Activated T-helper 17 cell treated with anti-CD3 and anti-CD28 coated beads, Interleukin-2, amount 50 U/mL, for 72 hours (primary cell): ENCODE measurements around the gene PDSS1. TPM values are rescaled to one million over a fixed set of nuclear protein-coding genes. Genes with fewer than 3 reads are reported as not detected.

ENCODE experiments used
- ATAC-seq: fragments of 150-1000 bp; cut with Tn5 transposase; replicated peaks from 2 replicates; pipeline ENCODE4 v1.10.0; 2021; ENCODE audit warnings: mild to moderate bottlenecking, moderate library complexity
- H3K27ac Mint-ChIP-seq: one replicate; pipeline ENCODE4 v1.8.0; 2022; ENCODE audit warnings: mixed read lengths
- H3K27me3 Mint-ChIP-seq: one replicate; pipeline ENCODE4 v1.8.0; 2022; ENCODE audit warnings: mixed read lengths
- H3K36me3 Mint-ChIP-seq: one replicate; pipeline ENCODE4 v1.8.0; 2022; ENCODE audit warnings: low read depth, mild to moderate bottlenecking, mixed read lengths
- H3K4me1 Mint-ChIP-seq: one replicate; pipeline ENCODE4 v1.8.0; 2022; ENCODE audit warnings: mixed read lengths
- H3K4me3 Mint-ChIP-seq: one replicate; pipeline ENCODE4 v1.8.0; 2022; ENCODE audit warnings: mild to moderate bottlenecking, mixed read lengths
- H3K9me3 Mint-ChIP-seq: one replicate; pipeline ENCODE4 v1.8.0; 2022; ENCODE audit warnings: mixed read lengths
- total RNA-seq, 2 donors: library from RNA; stranded (reverse); gene quantifications; one replicate each; pipeline ENCODE4 v1.2.3, GENCODE V29; 2022

The PDSS1 gene
- total RNA-seq, 2 donors from 2014 or later: 10.9 to 32.1 TPM

DNA sequence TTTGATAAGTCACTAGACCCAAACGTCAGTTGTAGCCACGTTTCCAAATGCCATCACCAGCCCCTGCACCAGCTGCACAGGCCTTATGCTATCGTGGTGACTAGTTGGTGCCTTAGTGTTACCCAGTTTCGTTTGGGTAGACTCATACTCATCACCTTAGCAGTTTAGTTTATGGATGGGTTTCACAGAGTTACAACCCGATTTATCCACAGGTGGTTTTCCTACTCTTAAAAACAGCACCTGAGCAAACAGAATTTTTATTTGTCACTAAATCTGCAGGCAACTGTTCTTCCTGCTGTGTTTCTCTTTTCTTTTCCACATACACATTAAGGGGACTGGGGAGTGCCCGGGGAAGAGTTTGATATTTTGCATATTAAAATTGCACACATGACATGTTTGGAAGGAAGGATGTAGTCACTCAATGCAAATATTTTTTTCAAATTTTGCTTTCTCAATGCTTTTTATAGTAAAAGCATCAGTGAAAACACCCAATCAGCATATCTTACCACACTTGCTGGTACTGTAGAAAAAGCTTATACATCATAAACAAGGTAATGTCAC, 41.6 kb downstream of the PDSS1 start:
- Mint-ChIP-seq H3K4me1 (peaks cover 41% of the 10 kb centered on the region), H3K9me3 (no peaks in the 10 kb centered on the region), H3K27ac (peak overlapping the region; percentile 97), H3K36me3 (peaks cover 98% of the 10 kb centered on the region), H3K4me3 (peak overlapping the region; percentile 75), H3K27me3 (no peaks in the 10 kb centered on the region)
- peak; percentile 72 for ATAC-seq

DNA sequence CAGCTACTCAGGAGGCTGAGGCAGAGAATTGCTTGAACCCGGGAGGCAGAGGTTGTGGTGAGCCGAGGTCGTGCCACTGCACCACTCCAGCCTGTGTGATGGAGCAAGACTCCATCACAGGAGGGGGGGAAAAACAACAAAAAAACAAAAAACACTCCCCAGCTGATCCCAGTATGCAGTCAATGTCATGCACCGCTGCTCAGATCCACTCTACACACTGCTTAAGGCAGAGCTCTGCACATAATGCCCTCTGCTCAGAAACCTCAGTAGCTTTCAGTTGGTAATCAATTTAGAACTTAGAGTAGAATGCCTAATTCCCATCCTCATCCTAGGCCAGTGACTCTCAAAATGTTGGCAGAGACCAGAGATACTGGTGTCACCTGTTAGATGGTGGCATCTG, 43.9 kb downstream of the PDSS1 start:
- ATAC-seq: no peak
- H3K36me3 Mint-ChIP-seq: peaks cover 98% of the 10 kb centered on the region
- H3K9me3 Mint-ChIP-seq: no peaks in the 10 kb centered on the region
- peak overlapping the region; percentile 75 for H3K4me3 Mint-ChIP-seq
- H3K27me3 Mint-ChIP-seq: no peaks in the 10 kb centered on the region
- peaks cover 36% of the 10 kb centered on the region for H3K4me1 Mint-ChIP-seq
- peak overlapping the region; percentile 97 for H3K27ac Mint-ChIP-seq

- H3K27ac Mint-ChIP-seq: peak overlapping the region; percentile 97
- H3K27me3 Mint-ChIP-seq: no peaks in the 10 kb centered on the region
- H3K4me3 Mint-ChIP-seq: peak overlapping the region; percentile 17
- peaks cover 97% of the 10 kb centered on the region for H3K36me3 Mint-ChIP-seq
- ATAC-seq: no peak
- H3K4me1 Mint-ChIP-seq: peaks cover 31% of the 10 kb centered on the region
- H3K9me3 Mint-ChIP-seq: no peaks in the 10 kb centered on the region
Observed at GRCh38 chr10:26743091-26743490, 45.6 kb downstream of the PDSS1 start.

DNA sequence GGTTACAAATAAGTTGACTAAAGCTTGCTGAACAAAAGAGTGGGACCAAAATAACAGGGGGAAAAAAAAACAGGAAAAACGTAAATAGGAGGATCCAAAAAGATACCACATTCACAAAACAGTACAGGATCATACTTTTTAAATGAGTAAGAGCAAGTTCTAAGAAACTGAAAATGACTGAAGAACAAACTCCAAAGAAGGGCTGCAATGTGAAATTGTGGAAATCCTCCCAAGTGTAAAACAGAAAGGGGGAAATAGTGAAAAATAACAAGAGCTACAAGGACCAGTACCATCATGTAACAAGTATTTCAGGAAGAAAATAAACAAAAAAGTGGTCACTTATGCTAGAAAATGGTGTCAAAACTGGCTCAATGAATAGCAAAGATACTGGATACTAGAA, 46.3 kb downstream of the PDSS1 start:
- no peak for ATAC-seq
- Mint-ChIP-seq H3K27ac (peak overlapping the region; percentile 97), H3K4me3 (peak overlapping the region; percentile 17), H3K36me3 (peaks cover 97% of the 10 kb centered on the region), H3K27me3 (no peaks in the 10 kb centered on the region), H3K9me3 (no peaks in the 10 kb centered on the region), H3K4me1 (peaks cover 27% of the 10 kb centered on the region)

DNA sequence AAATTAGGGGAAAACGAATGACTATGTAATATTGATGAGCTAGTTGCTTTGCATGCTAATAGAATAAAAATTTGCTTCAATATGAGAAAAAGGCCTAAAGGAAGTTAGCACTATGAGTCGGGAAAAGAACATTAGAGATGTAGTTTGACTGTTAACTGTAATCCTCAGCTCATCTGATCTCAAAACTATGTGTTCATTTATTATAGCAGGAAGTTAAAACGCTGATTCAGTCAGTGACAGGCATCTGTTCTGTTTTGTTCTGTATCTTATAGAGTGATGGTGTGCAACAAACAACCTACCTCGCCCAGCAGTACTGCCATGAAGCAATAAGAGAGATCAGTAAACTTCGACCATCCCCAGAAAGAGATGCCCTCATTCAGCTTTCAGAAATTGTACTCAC, 48.6 kb downstream of the PDSS1 start:
- peak; percentile 42 for ATAC-seq
- Mint-ChIP-seq H3K4me1 (peaks cover 10% of the 10 kb centered on the region), H3K27ac (peak overlapping the region; percentile 18), H3K36me3 (peaks cover 95% of the 10 kb centered on the region), H3K4me3 (no peak overlapping the region), H3K9me3 (no peaks in the 10 kb centered on the region), H3K27me3 (no peaks in the 10 kb centered on the region)

- no peak overlapping the region for H3K4me3 Mint-ChIP-seq
- no peak for ATAC-seq
- peaks cover 5% of the 10 kb centered on the region for H3K4me1 Mint-ChIP-seq
- H3K27ac Mint-ChIP-seq: peak overlapping the region; percentile 28
- peaks cover 76% of the 10 kb centered on the region for H3K36me3 Mint-ChIP-seq
- H3K9me3 Mint-ChIP-seq: no peaks in the 10 kb centered on the region
- no peaks in the 10 kb centered on the region for H3K27me3 Mint-ChIP-seq
Observed at GRCh38 chr10:26755443-26755903, 58.0 kb downstream of the PDSS1 start.

GRCh38 chr10:26759008-26759407, 61.5 kb downstream of the PDSS1 start:
- ATAC-seq: no peak

GRCh38 chr10:26765549-26765948, 68.0 kb downstream of the PDSS1 start:
- H3K4me1 Mint-ChIP-seq: no peaks in the 10 kb centered on the region
- H3K9me3 Mint-ChIP-seq: no peaks in the 10 kb centered on the region
- peak overlapping the region; percentile 34 for H3K27ac Mint-ChIP-seq
- no peaks in the 10 kb centered on the region for H3K27me3 Mint-ChIP-seq
- peaks cover 84% of the 10 kb centered on the region for H3K36me3 Mint-ChIP-seq
- ATAC-seq: no peak
- H3K4me3 Mint-ChIP-seq: no peak overlapping the region

More at GRCh38 chr10:26759008-26759407, 61.5 kb downstream of the PDSS1 start:
- Mint-ChIP-seq H3K27me3 (no peaks in the 10 kb centered on the region), H3K36me3 (peaks cover 66% of the 10 kb centered on the region), H3K4me3 (no peak overlapping the region), H3K27ac (no peak overlapping the region), H3K4me1 (peaks cover 5% of the 10 kb centered on the region), H3K9me3 (no peaks in the 10 kb centered on the region)

DNA sequence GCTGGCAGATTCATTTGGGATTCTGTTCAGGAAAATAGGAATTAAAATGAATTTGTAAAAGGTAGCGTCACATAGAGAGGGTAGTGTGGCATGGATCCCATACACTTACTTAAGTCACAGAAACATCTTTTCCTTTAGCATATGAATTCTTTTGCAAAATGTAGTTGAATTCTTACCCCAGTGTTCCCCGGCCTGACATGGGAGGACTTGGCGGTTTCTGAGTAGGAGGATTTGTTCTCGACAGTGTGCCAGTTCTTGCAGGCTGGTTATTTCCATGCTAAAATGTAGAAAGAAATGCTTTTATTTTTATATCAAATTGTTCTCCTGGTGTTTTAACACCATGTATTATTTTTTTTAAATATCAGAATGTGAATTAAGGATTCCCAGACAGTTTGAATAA, 72.6 kb downstream of the PDSS1 start:
- ATAC-seq: no peak
- Mint-ChIP-seq H3K27me3 (no peaks in the 10 kb centered on the region), H3K4me1 (peaks cover 7% of the 10 kb centered on the region), H3K9me3 (no peaks in the 10 kb centered on the region), H3K36me3 (peaks cover 60% of the 10 kb centered on the region), H3K4me3 (no peak overlapping the region), H3K27ac (no peak overlapping the region)

- peak overlapping the region; percentile 16 for H3K4me3 Mint-ChIP-seq
- no peaks in the 10 kb centered on the region for H3K9me3 Mint-ChIP-seq
- peak; percentile 35 for ATAC-seq
- H3K4me1 Mint-ChIP-seq: peaks cover 32% of the 10 kb centered on the region
- H3K27ac Mint-ChIP-seq: peak overlapping the region; percentile 75
- H3K27me3 Mint-ChIP-seq: no peaks in the 10 kb centered on the region
- peaks cover 56% of the 10 kb centered on the region for H3K36me3 Mint-ChIP-seq
Observed at GRCh38 chr10:26773633-26774032, 76.1 kb downstream of the PDSS1 start.

GRCh38 chr10:26776258-26776657, 78.8 kb downstream of the PDSS1 start:
- H3K36me3 Mint-ChIP-seq: peaks cover 36% of the 10 kb centered on the region
- peaks cover 50% of the 10 kb centered on the region for H3K4me1 Mint-ChIP-seq
- no peaks in the 10 kb centered on the region for H3K9me3 Mint-ChIP-seq
- H3K27ac Mint-ChIP-seq: peak overlapping the region; percentile 51
- no peaks in the 10 kb centered on the region for H3K27me3 Mint-ChIP-seq
- no peak for ATAC-seq
- H3K4me3 Mint-ChIP-seq: no peak overlapping the region

DNA sequence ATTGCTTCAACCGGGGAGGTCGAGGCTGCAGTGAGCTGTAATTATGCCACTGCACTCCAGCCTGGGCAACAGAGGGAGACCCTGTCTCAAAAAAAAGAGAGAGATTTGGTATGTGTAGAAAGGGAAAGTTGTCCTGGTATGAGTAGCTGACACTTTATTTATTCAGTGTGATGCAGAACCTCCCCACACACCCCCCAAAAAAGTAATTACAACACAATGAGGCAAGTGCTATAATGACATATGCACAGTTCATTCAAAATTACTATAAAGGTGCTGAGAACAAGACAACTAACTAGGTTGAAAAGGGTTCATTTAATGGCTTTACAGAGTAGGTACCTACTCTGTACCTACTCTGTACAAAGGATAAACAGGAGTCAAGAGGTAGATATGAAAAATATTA, 80.2 kb downstream of the PDSS1 start:
- peaks cover 60% of the 10 kb centered on the region for H3K4me1 Mint-ChIP-seq
- H3K27me3 Mint-ChIP-seq: no peaks in the 10 kb centered on the region
- H3K9me3 Mint-ChIP-seq: no peaks in the 10 kb centered on the region
- no peak overlapping the region for H3K4me3 Mint-ChIP-seq
- H3K27ac Mint-ChIP-seq: peak overlapping the region; percentile 25
- peaks cover 36% of the 10 kb centered on the region for H3K36me3 Mint-ChIP-seq
- no peak for ATAC-seq

DNA sequence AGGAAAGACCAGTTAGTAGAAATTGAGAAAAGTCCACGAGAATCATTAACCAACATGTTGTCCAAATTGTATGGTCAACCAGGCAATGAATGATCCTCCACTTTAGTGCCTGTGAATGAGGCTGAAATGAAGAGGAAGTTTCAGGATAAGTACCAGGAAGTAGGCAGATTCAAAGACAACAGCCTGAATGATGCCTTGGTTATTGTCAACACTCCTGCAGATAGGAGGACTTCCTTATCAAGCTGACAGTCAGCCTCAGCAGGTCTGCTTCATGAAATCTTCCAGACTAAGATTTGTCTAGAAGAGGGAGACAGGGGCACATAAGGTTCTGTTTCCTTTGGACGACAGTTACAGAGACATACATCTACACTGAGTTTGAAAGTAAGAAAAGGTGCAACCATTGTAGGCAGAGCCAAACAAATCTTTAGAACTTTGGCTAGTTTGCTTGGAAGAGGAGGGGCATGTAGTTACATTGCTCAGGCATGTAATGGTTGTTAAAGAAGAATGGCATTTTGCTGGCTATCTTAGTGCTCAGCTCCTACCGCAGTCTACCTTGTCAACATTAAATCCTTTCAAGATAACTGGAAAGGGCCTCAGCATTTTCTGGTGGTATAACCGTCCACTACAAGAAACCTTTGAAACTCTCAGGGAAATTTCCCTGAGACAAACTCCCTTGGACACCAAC, 81.8 kb downstream of the PDSS1 start:
- H3K9me3 Mint-ChIP-seq: no peaks in the 10 kb centered on the region
- H3K4me1 Mint-ChIP-seq: peaks cover 67% of the 10 kb centered on the region

DNA sequence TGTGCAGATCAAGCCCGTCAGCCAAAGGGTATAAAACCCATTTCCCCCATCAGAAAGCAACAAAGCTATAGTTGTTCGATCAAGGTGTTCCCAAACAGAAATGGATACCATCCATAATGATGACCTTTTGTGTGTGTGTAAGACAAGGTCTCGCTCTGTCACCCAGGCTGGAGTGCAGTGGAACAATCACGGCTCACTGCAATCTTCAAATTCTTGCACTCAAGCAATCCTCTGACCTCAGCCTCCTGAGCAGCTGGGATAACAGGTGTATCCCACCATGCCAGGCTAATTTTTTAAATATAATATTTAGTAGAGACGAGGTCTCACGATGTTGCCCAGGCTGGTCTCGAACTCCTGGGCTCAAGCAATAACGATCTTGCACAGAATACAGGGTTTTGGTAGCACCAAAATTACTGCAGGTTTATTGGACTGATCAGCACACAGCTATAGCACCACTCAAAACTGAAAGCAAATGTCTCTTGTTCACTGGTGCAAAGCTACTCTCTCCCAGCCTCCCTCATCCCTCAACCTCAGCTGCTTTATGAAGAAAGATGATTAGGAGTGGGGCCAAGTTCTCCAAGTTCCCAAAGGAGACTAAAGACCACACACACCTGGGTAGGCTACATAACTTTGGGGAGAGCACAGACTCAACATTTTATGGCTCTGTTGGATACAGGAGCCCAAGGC, 82.7 kb downstream of the PDSS1 start:
- Mint-ChIP-seq H3K4me3 (peak overlapping the region; percentile 61), H3K27me3 (no peaks in the 10 kb centered on the region), H3K4me1 (peaks cover 68% of the 10 kb centered on the region), H3K36me3 (peaks cover 35% of the 10 kb centered on the region), H3K9me3 (no peaks in the 10 kb centered on the region), H3K27ac (peak overlapping the region; percentile 87)
- ATAC-seq: no peak

More for the DNA sequence above, 81.8 kb downstream of the PDSS1 start:
- no peak overlapping the region for H3K27ac Mint-ChIP-seq
- H3K36me3 Mint-ChIP-seq: peaks cover 32% of the 10 kb centered on the region
- no peak overlapping the region for H3K4me3 Mint-ChIP-seq
- H3K27me3 Mint-ChIP-seq: no peaks in the 10 kb centered on the region
- no peak for ATAC-seq
